DMS153 (cell line): ENCODE data around the gene LYRM1.

ENCODE experiments used
- DNase-seq: peaks from one replicate; lab custom pipeline; 2025; lab: John Stamatoyannopoulos, UW

Gene LYRM1

GRCh38 chr16:20871941-20872815 lies 28.4 kb upstream of the LYRM1 start:
- DNase-seq, result no peak

- DNase-seq, result no peak
Measured at GRCh38 chr16:20873331-20873730, 27.2 kb upstream of the LYRM1 start.

- no peak for DNase-seq
Measured at GRCh38 chr16:20874088-20874581, 26.4 kb upstream of the LYRM1 start.

- DNase-seq, result no peak
Measured at GRCh38 chr16:20875355-20875650, 25.3 kb upstream of the LYRM1 start.

- no peak for DNase-seq
Measured at GRCh38 chr16:20878682-20879147, 21.9 kb upstream of the LYRM1 start.

GRCh38 chr16:20879175-20880040 lies 21.2 kb upstream of the LYRM1 start:
- no peak for DNase-seq

GRCh38 chr16:20880867-20881502 lies 19.6 kb upstream of the LYRM1 start:
- no peak for DNase-seq

DNA sequence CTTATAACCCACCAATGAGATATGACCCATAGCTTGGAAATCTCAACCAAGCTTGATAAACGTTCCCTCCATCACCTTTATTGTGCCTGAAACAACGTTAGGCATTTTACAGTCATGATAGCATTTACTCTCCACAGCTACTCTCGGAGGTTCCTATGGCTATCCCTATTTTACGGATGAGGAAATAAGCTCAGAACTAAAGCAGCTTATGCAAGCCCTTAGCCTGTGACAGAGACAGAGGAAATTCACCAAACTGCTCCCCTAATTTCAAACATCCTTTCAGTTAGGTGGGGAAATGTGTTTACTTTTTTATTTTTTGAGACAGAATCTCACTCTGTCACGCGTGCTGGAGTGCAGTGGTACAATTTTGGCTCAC lies 19.1 kb upstream of the LYRM1 start:
- no peak for DNase-seq

GRCh38 chr16:20883554-20884239 lies 16.9 kb upstream of the LYRM1 start:
- no peak for DNase-seq

DNA sequence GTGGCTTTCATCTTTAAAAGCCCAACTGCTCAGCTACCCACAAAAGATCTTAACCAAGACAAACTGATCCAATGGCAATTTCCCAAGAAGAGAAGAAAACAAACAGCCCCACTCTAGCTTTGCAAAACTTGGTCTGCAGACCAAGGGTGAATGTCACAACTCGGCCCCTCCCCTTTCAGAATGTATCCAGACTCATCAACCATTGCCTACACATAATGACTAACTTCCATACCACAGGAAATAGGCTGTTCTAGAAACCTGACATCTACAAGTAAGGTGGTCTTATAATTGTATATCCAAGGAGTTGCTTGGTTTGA lies 16.4 kb upstream of the LYRM1 start:
- no peak for DNase-seq

GRCh38 chr16:20886320-20886719 lies 14.3 kb upstream of the LYRM1 start:
- DNase-seq, result no peak

- DNase-seq, result no peak
Measured at GRCh38 chr16:20887207-20887606, 13.4 kb upstream of the LYRM1 start.

DNA sequence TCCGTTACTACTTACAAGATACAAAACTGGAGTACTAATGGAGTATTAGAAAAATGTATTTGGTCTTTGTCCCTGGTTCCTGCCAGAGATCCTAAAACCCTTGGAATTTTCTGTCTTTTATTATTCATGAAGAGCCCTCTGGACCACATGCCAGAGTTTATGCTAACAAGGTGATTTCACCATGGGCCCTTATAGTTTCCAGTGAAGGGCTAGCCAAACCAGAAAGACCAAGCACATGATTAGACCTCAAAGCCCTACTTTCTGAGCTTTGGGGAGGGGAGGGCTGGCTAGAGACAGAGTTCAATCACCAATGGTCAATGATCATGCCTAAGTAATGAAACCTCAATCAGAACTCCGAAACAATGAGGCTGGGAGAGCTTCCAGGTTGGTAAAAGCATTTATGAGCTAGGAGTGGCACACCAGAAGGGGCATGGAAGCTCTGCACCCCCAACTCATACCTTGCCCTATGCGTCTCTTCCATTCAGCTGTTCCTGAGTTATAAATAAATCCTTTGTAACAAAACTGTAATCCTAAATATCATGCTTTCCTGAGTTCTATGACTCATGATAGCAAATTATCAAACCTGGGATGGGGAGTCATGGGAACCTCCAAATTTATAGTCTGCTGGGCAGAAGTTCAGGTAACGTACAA lies 10.8 kb upstream of the LYRM1 start:
- DNase-seq, result no peak

- DNase-seq, result no peak
Measured at GRCh38 chr16:20894388-20894787, 6.2 kb upstream of the LYRM1 start.

- no peak for DNase-seq
Measured at GRCh38 chr16:20897253-20897897, 3.2 kb upstream of the LYRM1 start.

- no peak for DNase-seq
Measured at GRCh38 chr16:20897922-20898321, 2.6 kb upstream of the LYRM1 start.

DNA sequence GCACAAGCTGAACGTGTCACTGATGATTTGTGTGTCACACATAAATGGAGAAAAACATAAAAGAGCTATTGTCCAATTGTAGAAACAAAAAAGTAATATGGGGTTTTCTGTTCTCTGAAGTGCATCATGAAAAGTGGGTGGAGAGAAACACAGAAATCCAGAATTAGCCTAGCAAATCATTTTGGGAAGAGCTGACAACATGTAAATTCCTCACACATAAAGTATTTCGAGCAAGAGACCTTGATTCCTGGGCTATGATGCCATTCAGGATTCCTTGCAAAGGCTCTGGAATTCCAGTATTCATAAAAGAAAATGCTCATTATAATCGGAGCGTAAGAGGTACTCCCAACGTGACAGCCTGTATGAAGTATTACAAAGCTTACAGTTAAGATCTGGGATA lies 1.5 kb upstream of the LYRM1 start:
- no peak for DNase-seq

DNA sequence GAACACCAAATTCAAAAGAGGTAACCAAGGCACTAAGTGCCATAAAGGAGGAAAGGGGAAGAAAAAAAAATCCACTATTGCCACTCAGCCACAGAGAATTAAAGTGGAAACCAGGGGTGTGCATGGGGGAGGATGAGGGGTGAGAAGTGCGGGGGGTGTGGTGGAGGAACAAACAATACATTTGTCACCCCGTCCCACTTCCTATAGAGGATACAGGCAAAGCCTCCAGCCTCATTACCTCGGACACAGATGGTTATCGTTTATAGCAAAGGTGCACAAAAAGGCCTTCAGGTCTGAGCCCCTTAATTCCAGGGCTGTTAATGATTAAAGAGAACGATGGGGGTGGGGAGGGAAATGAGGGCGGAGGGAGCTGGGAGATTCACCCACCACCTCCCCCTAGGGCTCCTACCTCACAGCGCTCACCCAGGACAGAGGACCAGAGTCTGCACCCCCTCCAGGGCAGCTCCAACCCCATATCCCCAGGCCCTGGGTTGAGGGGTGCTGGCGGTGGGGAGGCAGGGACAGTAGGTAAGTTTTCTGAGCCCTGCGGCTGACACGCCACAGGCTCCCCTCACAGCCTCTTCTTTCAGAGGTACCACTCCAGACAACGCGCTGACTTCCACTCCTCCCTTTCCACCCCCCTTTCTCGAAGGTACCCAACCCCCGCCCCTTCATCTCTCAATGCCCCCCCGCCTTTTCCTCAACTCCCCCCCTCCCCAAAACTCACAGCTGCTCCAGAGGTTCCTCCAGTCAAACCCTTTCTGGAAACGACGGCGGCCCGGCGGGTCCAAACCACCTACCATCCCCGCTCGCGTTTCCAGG lies 883 bp upstream of the LYRM1 start:
- DNase-seq, result no peak

GRCh38 chr16:20901068-20901435 lies 481 bp downstream of the LYRM1 start:
- DNase-seq, result no peak

DNA sequence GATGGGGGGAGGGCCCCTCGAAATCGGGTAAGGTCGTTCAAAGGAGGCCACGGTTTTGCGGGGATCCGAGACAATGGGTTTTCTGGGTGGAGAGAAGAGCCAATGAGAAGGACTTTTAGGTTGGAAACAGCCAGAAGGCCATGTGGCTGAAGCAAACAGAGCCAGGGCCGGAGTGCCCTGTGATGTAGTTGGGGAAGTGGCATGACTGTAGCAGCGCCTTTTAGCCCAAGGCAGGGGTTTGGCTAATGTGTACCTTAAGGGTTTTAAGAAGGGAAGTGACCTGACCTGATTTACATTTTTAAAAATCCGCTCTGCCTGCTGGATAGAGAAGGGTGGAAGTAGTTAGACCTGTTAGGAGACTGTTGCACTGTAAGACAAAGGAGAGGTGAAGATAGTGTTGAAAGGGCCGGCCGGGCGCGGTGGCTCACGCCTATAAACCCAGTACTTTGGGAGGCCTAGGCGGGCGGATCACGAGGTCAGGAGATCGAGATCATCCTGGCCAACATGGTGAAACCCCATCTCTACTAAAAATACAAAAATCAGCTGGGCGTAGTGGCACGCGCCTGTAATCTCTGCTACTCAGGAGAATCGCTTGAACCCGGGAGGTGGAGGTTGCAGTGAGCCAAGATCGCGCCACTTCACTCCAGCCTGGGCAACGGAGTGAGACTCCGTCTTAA lies 1.0 kb downstream of the LYRM1 start:
- peak; percentile 36 for DNase-seq
